GM10248 (cell line): ENCODE results near the gene KLK13.

Experiments
- CTCF ChIA-PET: fragments of 300-600 bp; sonication (Branson Sonifier 250); formaldehyde crosslinking; extraction: SDS; loops from one replicate; lab custom pipeline; 2021; ENCODE audit warnings: antibody characterized with exemption; lab: Yijun Ruan, JAX
- POLR2A ChIA-PET: fragments of 350-650 bp; sonication (Branson Sonifier 250); formaldehyde crosslinking; extraction: SDS; loops from one replicate; lab custom pipeline; 2020; ENCODE audit warnings: antibody characterized with exemption; lab: Yijun Ruan, JAX
- DNase-seq: peaks from one replicate; pipeline ENCODE4 v3.0.0; 2012; ENCODE audit errors: extremely low spot score
- TF ChIP-seq, protein P1 (sequence below): IDR thresholded peaks from 2 replicates; pipeline ENCODE4 v1.5.1; 2012; ENCODE audit warnings: mild to moderate bottlenecking, low read depth; ENCODE audit errors: extremely low read depth, missing control alignments, control extremely low read depth

KLK13 gene

DNA sequence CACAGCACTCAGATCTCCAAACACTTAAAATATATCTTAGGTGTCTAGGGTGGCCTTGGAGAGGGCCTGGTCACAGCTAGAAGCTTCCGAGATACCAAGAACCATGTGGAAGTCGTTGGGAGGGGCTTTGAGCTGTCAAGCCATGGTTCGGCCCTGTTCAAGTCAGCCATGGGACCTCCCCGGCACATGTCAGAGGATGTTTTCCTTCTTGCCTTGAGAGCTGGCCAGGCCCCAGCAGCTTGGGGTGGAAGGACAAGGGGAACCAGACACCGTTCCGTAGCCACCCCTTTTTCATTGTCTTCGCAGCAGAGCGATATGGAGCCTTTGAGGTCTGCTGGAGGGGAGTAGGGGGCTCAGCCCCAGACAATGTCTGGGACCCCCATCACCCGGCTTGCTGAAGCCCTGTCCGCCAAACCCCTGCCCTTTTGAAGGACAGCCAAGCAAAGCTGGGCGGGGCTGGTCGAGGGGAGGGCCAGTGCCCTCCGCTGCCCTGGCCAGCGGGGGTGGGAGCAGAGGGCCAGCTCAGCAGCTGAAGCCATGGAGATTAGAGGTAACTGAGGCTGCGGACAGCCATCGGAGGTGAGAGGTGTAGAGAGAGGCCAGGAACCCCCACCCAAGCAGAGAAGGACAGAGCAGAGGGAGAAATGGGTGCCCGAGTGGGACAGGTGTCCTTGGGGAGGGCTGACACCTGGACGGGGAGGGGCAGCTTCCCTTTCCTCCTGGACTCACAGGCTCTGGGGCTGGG, 38.9 kb downstream of the KLK13 start:
- DNase-seq = no peak
- TF ChIP-seq, protein P1, sequence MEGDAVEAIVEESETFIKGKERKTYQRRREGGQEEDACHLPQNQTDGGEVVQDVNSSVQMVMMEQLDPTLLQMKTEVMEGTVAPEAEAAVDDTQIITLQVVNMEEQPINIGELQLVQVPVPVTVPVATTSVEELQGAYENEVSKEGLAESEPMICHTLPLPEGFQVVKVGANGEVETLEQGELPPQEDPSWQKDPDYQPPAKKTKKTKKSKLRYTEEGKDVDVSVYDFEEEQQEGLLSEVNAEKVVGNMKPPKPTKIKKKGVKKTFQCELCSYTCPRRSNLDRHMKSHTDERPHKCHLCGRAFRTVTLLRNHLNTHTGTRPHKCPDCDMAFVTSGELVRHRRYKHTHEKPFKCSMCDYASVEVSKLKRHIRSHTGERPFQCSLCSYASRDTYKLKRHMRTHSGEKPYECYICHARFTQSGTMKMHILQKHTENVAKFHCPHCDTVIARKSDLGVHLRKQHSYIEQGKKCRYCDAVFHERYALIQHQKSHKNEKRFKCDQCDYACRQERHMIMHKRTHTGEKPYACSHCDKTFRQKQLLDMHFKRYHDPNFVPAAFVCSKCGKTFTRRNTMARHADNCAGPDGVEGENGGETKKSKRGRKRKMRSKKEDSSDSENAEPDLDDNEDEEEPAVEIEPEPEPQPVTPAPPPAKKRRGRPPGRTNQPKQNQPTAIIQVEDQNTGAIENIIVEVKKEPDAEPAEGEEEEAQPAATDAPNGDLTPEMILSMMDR = no peak
- POLR2A ChIA-PET = no interaction called here
- CTCF ChIA-PET = no interaction called here

DNA sequence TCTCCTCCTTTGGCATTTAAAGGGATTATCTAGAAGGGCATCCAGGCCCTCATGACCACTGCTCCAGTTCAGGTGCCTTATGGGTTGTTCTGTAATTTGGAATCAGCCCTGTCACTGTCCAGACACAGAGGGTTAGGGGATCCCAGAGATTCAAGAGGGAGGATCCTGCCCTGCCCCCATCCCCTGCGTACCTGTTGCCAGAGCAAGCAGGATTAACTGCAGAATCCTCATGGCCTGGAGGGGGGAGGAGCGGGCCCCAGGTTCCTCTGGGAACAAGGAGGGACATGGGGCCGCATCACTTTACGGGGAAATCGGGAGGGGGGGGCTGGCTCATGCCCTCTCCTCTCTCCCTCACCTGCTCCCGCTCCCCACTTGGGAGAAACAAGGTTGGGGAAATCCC, 39.5 kb downstream of the KLK13 start:
- no peak for DNase-seq
- POLR2A ChIA-PET = no interaction called here
- CTCF ChIA-PET = no interaction called here
- TF ChIP-seq, protein P1 = no peak

DNA sequence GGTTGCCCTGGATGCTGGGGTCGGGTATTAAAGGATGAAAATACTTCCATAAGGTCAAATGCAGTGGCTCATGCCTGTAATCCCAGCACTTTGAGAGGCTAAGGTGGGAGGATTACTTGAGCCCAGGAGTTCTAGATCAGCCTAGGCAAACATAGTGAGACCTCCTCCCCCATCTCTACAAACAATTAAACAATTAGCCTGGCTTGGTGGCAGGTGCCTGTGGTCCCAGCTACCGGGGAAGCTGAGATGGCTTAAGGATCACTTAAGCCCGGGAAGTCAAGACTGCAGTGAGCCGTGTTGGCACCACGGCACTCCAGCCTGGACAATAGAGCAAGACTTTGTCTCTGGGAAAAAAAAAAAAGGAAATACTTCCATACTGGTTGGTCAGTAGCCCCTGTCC, 40.0 kb downstream of the KLK13 start:
- ChIA-PET CTCF (no interaction called here), POLR2A (no interaction called here)
- TF ChIP-seq, protein P1 = no peak
- no peak for DNase-seq

DNA sequence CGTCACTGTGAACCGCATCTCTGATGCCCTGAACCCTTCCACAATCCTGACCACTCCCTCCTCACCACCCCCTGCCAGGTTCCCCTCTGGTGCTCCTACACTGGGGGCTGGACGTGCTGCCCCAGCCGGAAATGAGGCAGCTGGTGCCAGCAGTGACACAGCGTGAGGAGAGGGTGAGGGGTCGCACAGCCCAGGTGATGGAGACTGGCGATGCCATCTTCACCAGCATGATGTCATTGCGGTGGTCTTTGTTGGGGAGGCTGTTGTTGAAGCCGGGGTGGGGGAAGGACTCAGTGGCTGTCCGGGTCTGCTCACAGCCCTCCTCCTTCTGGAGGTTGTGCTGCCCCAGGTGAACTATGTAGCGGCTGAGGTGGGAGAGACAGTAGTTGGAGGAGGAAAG, 40.9 kb downstream of the KLK13 start:
- ChIA-PET CTCF (no interaction called here), POLR2A (no interaction called here)
- TF ChIP-seq, protein P1 = no peak
- DNase-seq = no peak

DNA sequence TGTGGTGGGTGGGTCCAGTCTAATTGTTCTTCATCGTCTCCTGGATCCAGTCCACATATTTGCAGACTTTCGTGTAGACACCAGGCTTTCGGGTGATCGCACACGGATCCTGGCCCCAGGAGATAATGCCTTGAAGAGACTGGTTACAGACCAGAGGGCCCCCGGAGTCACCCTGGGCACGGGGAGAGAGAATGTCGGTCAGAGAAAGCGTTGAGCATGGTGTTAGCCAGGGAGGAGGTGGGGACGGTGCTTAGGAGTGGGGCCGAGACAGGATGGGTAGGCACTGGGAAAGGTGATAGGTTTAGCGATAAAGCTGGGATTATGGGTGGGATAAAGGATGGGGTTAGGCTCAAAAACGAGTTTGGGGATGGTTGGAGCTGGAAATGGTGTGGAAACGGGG, 42.4 kb downstream of the KLK13 start:
- ChIA-PET POLR2A (no interaction called here), CTCF (interaction anchor here (4.6 kb wide), 1 partner anchor 73 kb away, joined by 19 read pairs; no protein-coding TSS in a partner anchor)
- DNase-seq = no peak
- TF ChIP-seq, protein P1 = no peak

DNA sequence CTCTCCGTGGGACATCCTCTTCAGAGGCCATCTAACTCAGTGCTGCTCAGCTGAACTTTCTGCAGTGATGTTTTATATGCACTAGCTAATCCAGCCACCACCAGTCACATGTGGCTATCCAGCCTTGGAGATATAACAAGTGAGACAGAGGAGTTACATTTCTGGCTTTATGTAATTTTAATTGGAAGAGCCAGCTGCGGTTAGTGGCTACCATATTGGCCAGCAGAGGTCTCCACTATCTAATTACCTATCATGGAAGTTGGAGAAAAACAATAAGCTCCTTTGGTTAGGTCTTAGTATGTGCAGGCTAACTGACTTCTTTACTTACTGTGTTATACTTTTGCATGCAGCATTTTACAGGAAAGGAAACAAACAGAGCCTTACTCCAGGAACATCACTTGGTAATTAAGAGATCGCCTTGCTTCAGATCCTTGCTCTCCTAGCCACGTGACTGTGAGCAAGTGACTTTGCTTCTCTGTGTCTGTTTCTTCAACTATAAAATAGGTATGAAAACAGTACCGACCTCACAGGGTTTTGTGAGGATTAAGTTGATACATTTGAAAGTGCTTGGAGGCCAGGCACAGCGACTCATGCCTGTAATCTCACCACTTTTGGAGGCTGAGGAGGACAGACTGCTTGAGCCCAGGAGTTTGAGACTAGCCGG, 43.8 kb downstream of the KLK13 start:
- ChIA-PET POLR2A (interaction anchor here (0.5 kb wide), 1 partner anchor 1262 kb away, joined by 4 read pairs; no protein-coding TSS in a partner anchor), CTCF (interaction anchor here (0.7 to 4.6 kb wide), 8 partner anchors 10 to 74 kb away, joined by 3 to 19 read pairs (median 3); no protein-coding TSS in a partner anchor)
- TF ChIP-seq, protein P1 = peak; percentile 63
- DNase-seq = no peak
